ENCODE measurements around the gene PLAC1. TPM values are rescaled to one million over a fixed set of nuclear protein-coding genes. Genes with fewer than 3 reads are reported as not detected.

PLAC1 gene
- total and polyA plus RNA-seq, 2 of the 4 experiments (the other 2 are of a cell fraction) = 0.36 to 0.74 TPM

- CTCF ChIA-PET = interaction anchor here (0.6 kb wide), 1 partner anchor 1963 kb away, joined by 3 read pairs; no protein-coding TSS in a partner anchor
- Histone ChIP-seq H3K36me3 (ENCODE audit: control insufficient read depth, insufficient read depth, low read length) (no peaks in the 10 kb centered on the region), H2BK15ac (ENCODE audit: low read depth, low read length) (peak overlapping the region; percentile 51; the same call in 2 of the 3 replicates), H3K18ac (ENCODE audit: low read depth, low read length) (peak overlapping the region; percentile 11; the same call in 1 of the 2 replicates), H2BK120ac (ENCODE audit: low read depth, low read length) (peak overlapping the region; percentile 83), H4K8ac (ENCODE audit: low read depth in 2 of 2, low read length in 2 of 2) (peak overlapping the region in 1 of 2 experiments; percentile 57; a peak in 2 of 4 replicates), H3K4ac (ENCODE audit: low read depth, low read length) (peak overlapping the region; percentile 29), H3K27ac (ENCODE audit: insufficient read depth, low read length) (no peak overlapping the region), H3K9me1 (ENCODE audit: insufficient read depth, low read length) (0 out of 2 replicates have a peak, but pooled peaks cover 6% of the 10 kb centered on the region), H4K91ac (ENCODE audit: insufficient read depth, low read depth, low read length) (no peak overlapping the region), H4K5ac (ENCODE audit: low read depth, low read length) (peak overlapping the region; percentile 21; the same call in 1 of the 2 replicates), H3K14ac (replicated peaks; ENCODE audit: low read depth, low read length) (peak overlapping the region; percentile 77), H2BK20ac (ENCODE audit: low read depth, low read length) (peak overlapping the region; percentile 68), H3K27me3 (ENCODE audit: control insufficient read depth, insufficient read depth, low read length) (no peaks in the 10 kb centered on the region), H3K56ac (ENCODE audit: extremely low read depth, insufficient read depth, low read length) (no peak overlapping the region), H3K4me1 (ENCODE audit: control insufficient read depth, insufficient read depth, low read length) (peaks cover 16% of the 10 kb centered on the region), H2AK9ac (replicated peaks; ENCODE audit: low read depth, low read length, poor library complexity) (no peak overlapping the region), H2BK5ac (ENCODE audit: low read depth, low read length, poor library complexity, severe bottlenecking) (peak overlapping the region; percentile 22), H2AK5ac (ENCODE audit: low read depth, low read length) (peak overlapping the region; percentile 52; the same call in 1 of the 2 replicates), H3K9me3 (ENCODE audit: control insufficient read depth, insufficient read depth, low read length) (no peaks in the 10 kb centered on the region), H3K9ac (ENCODE audit: low read depth, low read length) (no peak overlapping the region), H3K4me3 (ENCODE audit: insufficient read depth, low read depth, low read length) (no peak overlapping the region), H3K23ac (ENCODE audit: low read depth, low read length) (no peak overlapping the region), H3K79me1 (ENCODE audit: low read depth in 1 of 2, low read length in 2 of 2) (no peaks in the 10 kb centered on the region), H4K20me1 (ENCODE audit: insufficient read depth, low read length) (no peaks in the 10 kb centered on the region), H2AFZ (replicated peaks; ENCODE audit: low read length, poor library complexity) (no peak overlapping the region), H3K4me2 (ENCODE audit: low read depth, low read length) (no peak overlapping the region)
- BruUV-seq (replicated peaks) = no TSS peak
- dilution Hi-C loops (cut with HindIII; ENCODE audit: low sequenced_read_pairs, unreplicated experiment) = no loop called here
- DNase-seq = peak; percentile 24
- 33% methylated on average over 1 of the region's 3 CpGs; no CpG with 5 or more reads in 1 of the 2 experiments for WGBS, 2 experiments (ENCODE audit: extremely low coverage in 2 of 2, insufficient read length in 1 of 2)
- POLR2A ChIA-PET (ENCODE audit: unreplicated experiment) = no interaction called here
- no peak for ATAC-seq (ENCODE audit: low read depth)
- in situ Hi-C loops (cut with MboI; ENCODE audit: low sequenced_read_pairs) = no loop called here
- intact Hi-C loops (cut with micrococcal nuclease) = no loop called here
- TF ChIP-seq ELK1 (IDR thresholded peaks at IDR 0.05; ENCODE audit: borderline replicate concordance, low read depth, low read length) (no peak), FOS (IDR thresholded peaks at IDR 0.05; ENCODE audit: low read depth, low read length) (no peak), CEBPB (IDR thresholded peaks at IDR 0.05; ENCODE audit: low read depth, low read length) (0 out of 2 replicates have a peak, but pooled peaks have one; percentile 3)
- TF ChIP-seq, protein P1, sequence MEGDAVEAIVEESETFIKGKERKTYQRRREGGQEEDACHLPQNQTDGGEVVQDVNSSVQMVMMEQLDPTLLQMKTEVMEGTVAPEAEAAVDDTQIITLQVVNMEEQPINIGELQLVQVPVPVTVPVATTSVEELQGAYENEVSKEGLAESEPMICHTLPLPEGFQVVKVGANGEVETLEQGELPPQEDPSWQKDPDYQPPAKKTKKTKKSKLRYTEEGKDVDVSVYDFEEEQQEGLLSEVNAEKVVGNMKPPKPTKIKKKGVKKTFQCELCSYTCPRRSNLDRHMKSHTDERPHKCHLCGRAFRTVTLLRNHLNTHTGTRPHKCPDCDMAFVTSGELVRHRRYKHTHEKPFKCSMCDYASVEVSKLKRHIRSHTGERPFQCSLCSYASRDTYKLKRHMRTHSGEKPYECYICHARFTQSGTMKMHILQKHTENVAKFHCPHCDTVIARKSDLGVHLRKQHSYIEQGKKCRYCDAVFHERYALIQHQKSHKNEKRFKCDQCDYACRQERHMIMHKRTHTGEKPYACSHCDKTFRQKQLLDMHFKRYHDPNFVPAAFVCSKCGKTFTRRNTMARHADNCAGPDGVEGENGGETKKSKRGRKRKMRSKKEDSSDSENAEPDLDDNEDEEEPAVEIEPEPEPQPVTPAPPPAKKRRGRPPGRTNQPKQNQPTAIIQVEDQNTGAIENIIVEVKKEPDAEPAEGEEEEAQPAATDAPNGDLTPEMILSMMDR (conservative IDR thresholded peaks at IDR 0.05; ENCODE audit: low read depth, low read length) = no peak
Observed at GRCh38 chrX:134624046-134624430, 34.2 kb downstream of the PLAC1 start.

Data from IMR-90 (cell line).